Liver (tissue), 9 donors: ENCODE results near the gene BRME1. TPM values are rescaled to one million over a fixed set of nuclear protein-coding genes. Genes with fewer than 3 reads are reported as not detected.

Source experiments
- DNase-seq: peaks from one replicate; pipeline ENCODE4 v3.0.0-alpha.2; 2017; ENCODE audit warnings: low spot score
- H3K27ac ChIP-seq, 2 donors: one replicate each; pipeline ENCODE4 v1.7.0; 2013; ENCODE audit warnings: inconsistent platforms in 2 of 2, low read length in 2 of 2, control low read depth in 1 of 2, low read depth in 1 of 2, mild to moderate bottlenecking in 1 of 2
- H3K27me3 ChIP-seq, 4 donors: one replicate each; pipeline versions ENCODE4 v1.6.1 to v1.7.0; 2013; ENCODE audit warnings: low read length in 3 of 4, inconsistent platforms in 1 of 4, mild to moderate bottlenecking in 1 of 4, moderate library complexity in 1 of 4; ENCODE audit not compliant: control insufficient read depth in 4 of 4, insufficient read depth in 4 of 4
- H3K36me3 ChIP-seq, 4 donors: one replicate each; pipeline versions ENCODE4 v1.6.1 to v1.7.0; 2013; ENCODE audit warnings: low read length in 3 of 4, mild to moderate bottlenecking in 3 of 4, low read depth in 1 of 4, moderate library complexity in 1 of 4; ENCODE audit not compliant: control insufficient read depth in 4 of 4, insufficient read depth in 3 of 4
- H3K4me1 ChIP-seq, 4 donors: one replicate each; pipeline versions ENCODE4 v1.6.1 to v1.7.0; 2013; ENCODE audit warnings: low read length in 3 of 4, mild to moderate bottlenecking in 3 of 4, moderate library complexity in 1 of 4; ENCODE audit not compliant: control insufficient read depth in 4 of 4, insufficient read depth in 4 of 4
- H3K4me3 ChIP-seq, 3 donors: one replicate each; pipeline versions ENCODE4 v1.6.1 to v1.7.0; 2013; ENCODE audit warnings: low read length in 3 of 3, control low read depth in 1 of 3, low read depth in 1 of 3, mild to moderate bottlenecking in 1 of 3
- H3K9ac ChIP-seq, 2 donors: one replicate each; pipeline ENCODE4 v1.7.0; 2013; ENCODE audit warnings: low read length in 2 of 2, mild to moderate bottlenecking in 2 of 2, moderate library complexity in 2 of 2, control low read depth in 1 of 2, low read depth in 1 of 2
- H3K9me3 ChIP-seq, 4 donors: one replicate each; pipeline versions ENCODE4 v1.6.1 to v1.7.0; 2013; ENCODE audit warnings: low read length in 3 of 4; ENCODE audit not compliant: control insufficient read depth in 4 of 4
- EGR1 ChIP-seq, 2 donors: IDR thresholded peaks; 2 replicates each; pipeline ENCODE4 v1.6.1; 2016 to 2018; ENCODE audit warnings: antibody characterized with exemption in 2 of 2, low read depth in 2 of 2
- FOXA1 ChIP-seq: IDR thresholded peaks from 2 replicates; pipeline ENCODE4 v1.6.1; 2016; ENCODE audit warnings: antibody characterized with exemption
- FOXA2 ChIP-seq: IDR thresholded peaks from 2 replicates; pipeline ENCODE4 v1.6.1; 2016; ENCODE audit warnings: antibody characterized with exemption
- GABPA ChIP-seq, 2 donors: IDR thresholded peaks in 1 of 2; conservative IDR thresholded peaks in 1 of 2; 2 replicates each; pipeline ENCODE4 v1.6.1; 2016; ENCODE audit warnings: antibody characterized with exemption in 2 of 2, mild to moderate bottlenecking in 1 of 2, moderate library complexity in 1 of 2
- HNF4A ChIP-seq, 2 donors: conservative IDR thresholded peaks; 2 replicates each; pipeline ENCODE4 v1.6.1; 2016; ENCODE audit warnings: antibody characterized with exemption in 2 of 2, mild to moderate bottlenecking in 2 of 2
- HNF4G ChIP-seq: IDR thresholded peaks from 2 replicates; pipeline ENCODE4 v1.6.1; 2016; ENCODE audit warnings: antibody characterized with exemption
- JUND ChIP-seq, 2 donors: IDR thresholded peaks; 2 replicates each; pipeline ENCODE4 v1.6.1; 2016; ENCODE audit warnings: antibody characterized with exemption in 2 of 2
- NR2F2 ChIP-seq: IDR thresholded peaks from 2 replicates; pipeline ENCODE4 v1.6.1; 2016; ENCODE audit warnings: antibody characterized with exemption
- RAD21 ChIP-seq, 2 donors: IDR thresholded peaks; 2 replicates each; pipeline ENCODE4 v1.6.1; 2016; ENCODE audit warnings: antibody characterized with exemption in 2 of 2, mild to moderate bottlenecking in 2 of 2
- RXRA ChIP-seq, 2 donors: IDR thresholded peaks; 2 replicates each; pipeline ENCODE4 v1.6.1; 2017 to 2018; ENCODE audit warnings: antibody characterized with exemption in 2 of 2, mild to moderate bottlenecking in 1 of 2
- SP1 ChIP-seq: IDR thresholded peaks from 2 replicates; pipeline ENCODE4 v1.6.1; 2018; ENCODE audit warnings: antibody characterized with exemption, mild to moderate bottlenecking
- TAF1 ChIP-seq: conservative IDR thresholded peaks from 2 replicates; pipeline ENCODE4 v1.6.1; 2016; ENCODE audit warnings: antibody characterized with exemption, mild to moderate bottlenecking
- YY1 ChIP-seq: IDR thresholded peaks from 2 replicates; pipeline ENCODE4 v1.6.1; 2016; ENCODE audit warnings: antibody characterized with exemption, mild to moderate bottlenecking
- WGBS: extraction: QIAGEN DNeasy Blood & Tissue Kit; methylation state at CpG from one replicate; pipeline ENCODE4 v1.1.7; 2013; 5-methylcytosine and 5-hydroxymethylcytosine counted together
- polyA plus RNA-seq, 2 donors: library from polyadenylated mRNA; stranded (reverse) in 1 of 2; unstranded in 1 of 2; fragments of 200-250 nt in 1 of 2; fragments of >200 nt in 1 of 2; fragmentation: Nextera tagmentation in 1 of 2; extraction: Ambion mirVana in 1 of 2; gene quantifications; one replicate each; pipeline versions ENCODE4 v1.2.1 to v1.2.3, GENCODE V29; 2013 to 2015
- total RNA-seq, 2 donors: library from RNA; depleted of rRNA; stranded (reverse); fragments of >200 nt; gene quantifications; one replicate each; pipeline ENCODE4 v1.2.3, GENCODE V29; 2014
- TF ChIP-seq, protein P1 (sequence below): IDR thresholded peaks from 2 replicates; pipeline ENCODE4 v1.6.1; 2016; ENCODE audit warnings: antibody characterized with exemption
- TF ChIP-seq, protein P2 (sequence below): IDR thresholded peaks from 2 replicates; pipeline ENCODE4 v1.6.1; 2016; ENCODE audit warnings: antibody characterized with exemption
- TF ChIP-seq, protein P3 (sequence below): IDR thresholded peaks from 2 replicates; pipeline ENCODE4 v1.6.1; 2016; ENCODE audit warnings: antibody characterized with exemption, mild to moderate bottlenecking
- TF ChIP-seq, protein P4 (sequence below): fragments of 150-350 bp; IDR thresholded peaks from 2 replicates; pipeline ENCODE4 v1.5.1; 2017; ENCODE audit warnings: improper control_type of control experiment, low read depth, low read length; ENCODE audit not compliant: missing input control
- TF ChIP-seq, protein P5 (sequence below): IDR thresholded peaks from 2 replicates; pipeline ENCODE4 v1.6.1; 2016; ENCODE audit warnings: antibody characterized with exemption
- donor health status: healthy.
- donor health status: healthy.
- donor health status: healthy.
- donor health status: healthy.
- donor health status: healthy.

BRME1 gene
- total and polyA plus RNA-seq, 4 donors, result 0.42 to 5.3 (median 0.48) TPM

DNA sequence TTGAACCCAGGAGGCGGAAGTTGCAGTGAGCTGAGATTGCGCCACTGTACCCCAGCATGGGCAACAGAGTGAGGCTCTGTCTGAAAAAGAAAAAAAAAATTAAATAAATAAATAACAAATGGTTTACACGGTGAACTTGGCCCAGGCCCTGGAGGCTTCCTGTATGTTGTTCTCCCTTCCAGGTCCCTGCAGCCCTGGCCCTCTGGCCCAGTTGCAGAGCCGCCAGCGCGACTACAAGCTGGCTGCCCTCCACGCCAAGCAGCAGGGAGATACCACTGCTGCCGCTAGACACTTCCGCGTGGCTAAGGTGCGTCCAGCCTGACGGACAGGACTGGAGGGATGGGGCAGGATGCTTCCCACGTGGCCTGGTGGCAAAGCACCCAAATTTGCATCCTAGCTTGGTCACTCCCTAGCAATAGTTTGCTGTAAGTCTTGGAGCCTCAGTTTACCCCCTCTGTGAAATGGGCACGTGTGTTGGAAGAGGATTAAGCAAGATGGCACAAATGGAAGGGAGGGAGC lies 12.0 kb upstream of the BRME1 start:
- peak overlapping the region; percentile 66 to 77 for H3K27ac ChIP-seq
- DNase-seq, result no peak
- no peak overlapping the region for H3K9ac ChIP-seq
- peaks cover 13 to 33% (median 18%) of the 10 kb centered on the region in 4 donors for H3K36me3 ChIP-seq
- no peaks in the 10 kb centered on the region for H3K27me3 ChIP-seq
- TF ChIP-seq EGR1 (IDR thresholded peaks at IDR 0.05; ENCODE audit: low read depth in 2 of 2), result peak in 1 of 2 donors; percentile 56
- TF ChIP-seq RXRA (IDR thresholded peaks at IDR 0.05), result peak in 1 of 2 donors; percentile 74
- no peak for TF ChIP-seq RAD21 (IDR thresholded peaks at IDR 0.05)
- TF ChIP-seq, protein P1, sequence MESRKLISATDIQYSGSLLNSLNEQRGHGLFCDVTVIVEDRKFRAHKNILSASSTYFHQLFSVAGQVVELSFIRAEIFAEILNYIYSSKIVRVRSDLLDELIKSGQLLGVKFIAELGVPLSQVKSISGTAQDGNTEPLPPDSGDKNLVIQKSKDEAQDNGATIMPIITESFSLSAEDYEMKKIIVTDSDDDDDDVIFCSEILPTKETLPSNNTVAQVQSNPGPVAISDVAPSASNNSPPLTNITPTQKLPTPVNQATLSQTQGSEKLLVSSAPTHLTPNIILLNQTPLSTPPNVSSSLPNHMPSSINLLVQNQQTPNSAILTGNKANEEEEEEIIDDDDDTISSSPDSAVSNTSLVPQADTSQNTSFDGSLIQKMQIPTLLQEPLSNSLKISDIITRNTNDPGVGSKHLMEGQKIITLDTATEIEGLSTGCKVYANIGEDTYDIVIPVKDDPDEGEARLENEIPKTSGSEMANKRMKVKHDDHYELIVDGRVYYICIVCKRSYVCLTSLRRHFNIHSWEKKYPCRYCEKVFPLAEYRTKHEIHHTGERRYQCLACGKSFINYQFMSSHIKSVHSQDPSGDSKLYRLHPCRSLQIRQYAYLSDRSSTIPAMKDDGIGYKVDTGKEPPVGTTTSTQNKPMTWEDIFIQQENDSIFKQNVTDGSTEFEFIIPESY, result no peak
- TF ChIP-seq YY1, result peak; percentile 44
- TF ChIP-seq, protein P2, sequence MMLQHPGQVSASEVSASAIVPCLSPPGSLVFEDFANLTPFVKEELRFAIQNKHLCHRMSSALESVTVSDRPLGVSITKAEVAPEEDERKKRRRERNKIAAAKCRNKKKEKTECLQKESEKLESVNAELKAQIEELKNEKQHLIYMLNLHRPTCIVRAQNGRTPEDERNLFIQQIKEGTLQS, result no peak
- TF ChIP-seq GABPA (IDR thresholded peaks at IDR 0.05 in 1 of 2, conservative IDR thresholded peaks at IDR 0.05 in 1 of 2), result peak in 1 of 2 donors; percentile 58
- TF ChIP-seq, protein P3, sequence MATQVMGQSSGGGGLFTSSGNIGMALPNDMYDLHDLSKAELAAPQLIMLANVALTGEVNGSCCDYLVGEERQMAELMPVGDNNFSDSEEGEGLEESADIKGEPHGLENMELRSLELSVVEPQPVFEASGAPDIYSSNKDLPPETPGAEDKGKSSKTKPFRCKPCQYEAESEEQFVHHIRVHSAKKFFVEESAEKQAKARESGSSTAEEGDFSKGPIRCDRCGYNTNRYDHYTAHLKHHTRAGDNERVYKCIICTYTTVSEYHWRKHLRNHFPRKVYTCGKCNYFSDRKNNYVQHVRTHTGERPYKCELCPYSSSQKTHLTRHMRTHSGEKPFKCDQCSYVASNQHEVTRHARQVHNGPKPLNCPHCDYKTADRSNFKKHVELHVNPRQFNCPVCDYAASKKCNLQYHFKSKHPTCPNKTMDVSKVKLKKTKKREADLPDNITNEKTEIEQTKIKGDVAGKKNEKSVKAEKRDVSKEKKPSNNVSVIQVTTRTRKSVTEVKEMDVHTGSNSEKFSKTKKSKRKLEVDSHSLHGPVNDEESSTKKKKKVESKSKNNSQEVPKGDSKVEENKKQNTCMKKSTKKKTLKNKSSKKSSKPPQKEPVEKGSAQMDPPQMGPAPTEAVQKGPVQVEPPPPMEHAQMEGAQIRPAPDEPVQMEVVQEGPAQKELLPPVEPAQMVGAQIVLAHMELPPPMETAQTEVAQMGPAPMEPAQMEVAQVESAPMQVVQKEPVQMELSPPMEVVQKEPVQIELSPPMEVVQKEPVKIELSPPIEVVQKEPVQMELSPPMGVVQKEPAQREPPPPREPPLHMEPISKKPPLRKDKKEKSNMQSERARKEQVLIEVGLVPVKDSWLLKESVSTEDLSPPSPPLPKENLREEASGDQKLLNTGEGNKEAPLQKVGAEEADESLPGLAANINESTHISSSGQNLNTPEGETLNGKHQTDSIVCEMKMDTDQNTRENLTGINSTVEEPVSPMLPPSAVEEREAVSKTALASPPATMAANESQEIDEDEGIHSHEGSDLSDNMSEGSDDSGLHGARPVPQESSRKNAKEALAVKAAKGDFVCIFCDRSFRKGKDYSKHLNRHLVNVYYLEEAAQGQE, result no peak
- no peak for TF ChIP-seq HNF4G
- no peak for TF ChIP-seq JUND (IDR thresholded peaks at IDR 0.05)
- TF ChIP-seq, protein P4, sequence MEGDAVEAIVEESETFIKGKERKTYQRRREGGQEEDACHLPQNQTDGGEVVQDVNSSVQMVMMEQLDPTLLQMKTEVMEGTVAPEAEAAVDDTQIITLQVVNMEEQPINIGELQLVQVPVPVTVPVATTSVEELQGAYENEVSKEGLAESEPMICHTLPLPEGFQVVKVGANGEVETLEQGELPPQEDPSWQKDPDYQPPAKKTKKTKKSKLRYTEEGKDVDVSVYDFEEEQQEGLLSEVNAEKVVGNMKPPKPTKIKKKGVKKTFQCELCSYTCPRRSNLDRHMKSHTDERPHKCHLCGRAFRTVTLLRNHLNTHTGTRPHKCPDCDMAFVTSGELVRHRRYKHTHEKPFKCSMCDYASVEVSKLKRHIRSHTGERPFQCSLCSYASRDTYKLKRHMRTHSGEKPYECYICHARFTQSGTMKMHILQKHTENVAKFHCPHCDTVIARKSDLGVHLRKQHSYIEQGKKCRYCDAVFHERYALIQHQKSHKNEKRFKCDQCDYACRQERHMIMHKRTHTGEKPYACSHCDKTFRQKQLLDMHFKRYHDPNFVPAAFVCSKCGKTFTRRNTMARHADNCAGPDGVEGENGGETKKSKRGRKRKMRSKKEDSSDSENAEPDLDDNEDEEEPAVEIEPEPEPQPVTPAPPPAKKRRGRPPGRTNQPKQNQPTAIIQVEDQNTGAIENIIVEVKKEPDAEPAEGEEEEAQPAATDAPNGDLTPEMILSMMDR, result no peak
- TF ChIP-seq FOXA2, result no peak
- TF ChIP-seq SP1, result peak; percentile 37
- TF ChIP-seq, protein P5, sequence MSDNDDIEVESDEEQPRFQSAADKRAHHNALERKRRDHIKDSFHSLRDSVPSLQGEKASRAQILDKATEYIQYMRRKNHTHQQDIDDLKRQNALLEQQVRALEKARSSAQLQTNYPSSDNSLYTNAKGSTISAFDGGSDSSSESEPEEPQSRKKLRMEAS, result no peak
- TF ChIP-seq NR2F2, result no peak
- TF ChIP-seq FOXA1, result no peak
- TF ChIP-seq TAF1, result no peak
- TF ChIP-seq HNF4A (conservative IDR thresholded peaks at IDR 0.05), result peak; percentile 8 to 56
- H3K4me1 ChIP-seq, result peaks cover 0 to 8% (median 2%) of the 10 kb centered on the region in 4 donors
- H3K9me3 ChIP-seq, result peaks cover 0 to 5% (median under 1%) of the 10 kb centered on the region in 4 donors
- H3K4me3 ChIP-seq, result no peak overlapping the region
- WGBS, result 45% methylated on average over 14 of the region's 14 CpGs
